Measurements from ENCODE around the gene WNK1. TPM values are rescaled to one million over a fixed set of nuclear protein-coding genes. Genes with fewer than 3 reads are reported as not detected.

Gene WNK1
- total and polyA plus RNA-seq, 12 donors: 14.2 to 315 (median 123) TPM

DNA sequence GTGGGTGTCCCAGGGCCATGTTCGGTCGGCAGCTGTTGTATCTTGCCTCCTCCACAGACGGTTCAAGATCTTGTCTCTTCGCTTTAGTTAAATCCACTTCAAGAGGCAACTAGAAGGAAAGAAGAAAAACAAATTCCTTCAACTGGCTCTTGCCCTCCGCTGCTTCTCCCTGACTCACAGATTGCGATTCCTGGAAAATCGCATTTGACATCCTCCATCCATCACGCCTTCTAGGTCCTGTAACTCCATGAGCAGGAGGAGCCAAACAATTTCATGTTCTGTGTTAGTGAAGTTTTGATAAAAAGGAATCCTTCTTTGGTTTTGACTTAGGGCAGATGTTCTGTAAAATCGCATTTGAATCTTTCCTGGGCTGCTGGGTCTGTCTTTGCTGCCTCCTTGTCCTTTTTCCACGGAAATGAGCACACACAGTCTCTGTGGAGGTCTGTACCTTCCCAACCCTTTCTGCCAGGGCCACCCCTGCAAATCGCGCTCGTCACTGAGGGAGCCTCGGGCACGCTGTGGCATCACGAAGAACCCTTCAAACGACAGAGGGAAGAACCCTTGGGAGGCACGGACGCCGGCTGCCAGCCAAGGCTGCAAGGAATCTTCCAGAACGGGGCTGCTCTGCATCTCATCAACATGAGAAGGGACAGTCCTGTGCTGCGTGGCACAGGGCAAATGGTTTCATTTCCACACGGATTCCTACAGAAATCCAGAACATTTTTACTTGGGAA, 164.5 kb downstream of the WNK1 start:
- intact Hi-C loops (cut with DNase I): no loop called here
- Histone ChIP-seq H3K27me3 (no peaks in the 10 kb centered on the region), H3K4me3 (no peak overlapping the region), H3K4me1 (replicated peaks in 1 of 2) (peaks cover 5 to 15% of the 10 kb centered on the region in 2 donors), H3K9me3 (replicated peaks in 1 of 3) (no peaks in the 10 kb centered on the region), H3K27ac (no peak overlapping the region), H3K36me3 (replicated peaks in 1 of 2) (peaks cover 0 to 41% of the 10 kb centered on the region in 2 donors)
- DNase-seq: no peak
- WGBS, 4 donors: 90 to 94% (median 93%) methylated on average over 23 of the region's 23 CpGs
- TF ChIP-seq, protein P1, sequence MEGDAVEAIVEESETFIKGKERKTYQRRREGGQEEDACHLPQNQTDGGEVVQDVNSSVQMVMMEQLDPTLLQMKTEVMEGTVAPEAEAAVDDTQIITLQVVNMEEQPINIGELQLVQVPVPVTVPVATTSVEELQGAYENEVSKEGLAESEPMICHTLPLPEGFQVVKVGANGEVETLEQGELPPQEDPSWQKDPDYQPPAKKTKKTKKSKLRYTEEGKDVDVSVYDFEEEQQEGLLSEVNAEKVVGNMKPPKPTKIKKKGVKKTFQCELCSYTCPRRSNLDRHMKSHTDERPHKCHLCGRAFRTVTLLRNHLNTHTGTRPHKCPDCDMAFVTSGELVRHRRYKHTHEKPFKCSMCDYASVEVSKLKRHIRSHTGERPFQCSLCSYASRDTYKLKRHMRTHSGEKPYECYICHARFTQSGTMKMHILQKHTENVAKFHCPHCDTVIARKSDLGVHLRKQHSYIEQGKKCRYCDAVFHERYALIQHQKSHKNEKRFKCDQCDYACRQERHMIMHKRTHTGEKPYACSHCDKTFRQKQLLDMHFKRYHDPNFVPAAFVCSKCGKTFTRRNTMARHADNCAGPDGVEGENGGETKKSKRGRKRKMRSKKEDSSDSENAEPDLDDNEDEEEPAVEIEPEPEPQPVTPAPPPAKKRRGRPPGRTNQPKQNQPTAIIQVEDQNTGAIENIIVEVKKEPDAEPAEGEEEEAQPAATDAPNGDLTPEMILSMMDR (IDR thresholded peaks at IDR 0.05): no peak
- TF ChIP-seq POLR2A (IDR thresholded peaks at IDR 0.05): no peak

- TF ChIP-seq, protein P1 (IDR thresholded peaks at IDR 0.05): no peak
- no peak for TF ChIP-seq POLR2A (IDR thresholded peaks at IDR 0.05)
- DNase-seq: no peak
- intact Hi-C loops (cut with DNase I): no loop called here
- Histone ChIP-seq H3K27me3 (no peaks in the 10 kb centered on the region), H3K9me3 (replicated peaks in 1 of 3) (no peaks in the 10 kb centered on the region), H3K36me3 (replicated peaks in 1 of 2) (peaks cover 0 to 37% of the 10 kb centered on the region in 2 donors), H3K27ac (no peak overlapping the region), H3K4me3 (no peak overlapping the region), H3K4me1 (replicated peaks in 1 of 2) (no peaks in the 10 kb centered on the region)
- WGBS, 4 donors: 95 to 100% (median 97%) methylated on average over 1 of the region's 1 CpG
Observed at GRCh38 chr12:920676-921075, 168.3 kb downstream of the WNK1 start.

DNA sequence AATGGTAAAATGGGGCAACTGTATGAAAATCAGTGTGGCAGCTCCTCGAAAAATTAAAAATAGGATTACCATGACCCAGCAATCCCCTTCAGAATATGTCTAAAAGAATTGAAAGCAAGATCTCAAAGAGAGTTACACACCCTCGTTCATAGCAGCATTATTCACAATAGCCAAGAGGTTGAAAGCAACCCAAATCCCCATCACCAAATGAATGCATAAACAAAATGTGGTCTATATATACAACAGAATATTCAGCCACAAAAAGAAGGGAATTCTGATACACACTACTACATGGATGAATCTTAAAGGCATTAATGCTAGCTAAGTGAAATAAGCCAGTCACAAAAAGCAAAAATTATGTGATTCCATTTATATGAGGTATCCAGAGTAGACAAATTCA, 169.9 kb downstream of the WNK1 start:
- Histone ChIP-seq H3K4me1 (replicated peaks in 1 of 2) (no peaks in the 10 kb centered on the region), H3K27me3 (no peaks in the 10 kb centered on the region), H3K27ac (no peak overlapping the region), H3K4me3 (no peak overlapping the region), H3K9me3 (replicated peaks in 1 of 3) (no peaks in the 10 kb centered on the region), H3K36me3 (replicated peaks in 1 of 2) (peaks cover 0 to 38% of the 10 kb centered on the region in 2 donors)
- intact Hi-C loops (cut with DNase I): no loop called here
- TF ChIP-seq, protein P1 (IDR thresholded peaks at IDR 0.05): no peak
- 82 to 94% (median 89%) methylated on average over 2 of the region's 2 CpGs for WGBS, 4 donors
- no peak for DNase-seq

GRCh38 chr12:926641-927040, 174.3 kb downstream of the WNK1 start:
- 86 to 94% (median 89%) methylated on average over 11 to 12 of the region's 12 CpGs for WGBS, 4 donors
- TF ChIP-seq, protein P1 (IDR thresholded peaks at IDR 0.05): no peak
- TF ChIP-seq POLR2A (IDR thresholded peaks at IDR 0.05): no peak
- H3K27ac ChIP-seq: no peak overlapping the region
- H3K27me3 ChIP-seq: no peaks in the 10 kb centered on the region
- no peaks in the 10 kb centered on the region for H3K9me3 ChIP-seq (replicated peaks in 1 of 3)
- H3K4me1 ChIP-seq (replicated peaks in 1 of 2): no peaks in the 10 kb centered on the region
- no peak for DNase-seq
- intact Hi-C loops (cut with DNase I): no loop called here
- H3K4me3 ChIP-seq: no peak overlapping the region
- H3K36me3 ChIP-seq (replicated peaks in 1 of 2): peaks cover 0 to 69% of the 10 kb centered on the region in 2 donors

Measured in adrenal gland (tissue), 12 donors.